22Rv1 (cell line): ENCODE data around the gene OR1B1.

Experiments used
- ZFX ChIP-seq: fragments of 450-650 bp; IDR thresholded peaks from 2 replicates; pipeline ENCODE4 v1.6.1; 2017; ENCODE audit warnings: antibody characterized with exemption, borderline replicate concordance
- TF ChIP-seq, protein P1 (sequence below): fragments of 450-650 bp; IDR thresholded peaks from 2 replicates; pipeline ENCODE4 v1.5.1; 2017; ENCODE audit warnings: mild to moderate bottlenecking

DNA sequence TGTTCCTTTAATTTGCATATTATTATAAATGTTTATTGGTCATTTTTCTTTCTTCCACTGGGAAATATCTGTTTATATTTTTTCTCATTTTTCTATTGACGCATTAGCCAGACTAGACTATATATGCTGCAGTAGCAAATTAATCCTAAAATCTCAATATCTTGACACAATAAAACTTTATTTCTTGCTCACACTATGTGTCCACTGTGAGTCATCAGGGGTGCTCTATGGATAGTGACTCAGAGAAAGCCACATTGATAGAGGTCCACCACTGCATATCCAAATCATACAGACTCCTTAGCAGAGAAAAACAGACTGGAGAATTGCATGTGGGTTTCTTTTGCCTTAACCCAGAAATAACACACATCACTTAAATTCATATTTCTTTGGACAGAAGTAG is 38.3 kb upstream of the OR1B1 start:
- TF ChIP-seq, protein P1, sequence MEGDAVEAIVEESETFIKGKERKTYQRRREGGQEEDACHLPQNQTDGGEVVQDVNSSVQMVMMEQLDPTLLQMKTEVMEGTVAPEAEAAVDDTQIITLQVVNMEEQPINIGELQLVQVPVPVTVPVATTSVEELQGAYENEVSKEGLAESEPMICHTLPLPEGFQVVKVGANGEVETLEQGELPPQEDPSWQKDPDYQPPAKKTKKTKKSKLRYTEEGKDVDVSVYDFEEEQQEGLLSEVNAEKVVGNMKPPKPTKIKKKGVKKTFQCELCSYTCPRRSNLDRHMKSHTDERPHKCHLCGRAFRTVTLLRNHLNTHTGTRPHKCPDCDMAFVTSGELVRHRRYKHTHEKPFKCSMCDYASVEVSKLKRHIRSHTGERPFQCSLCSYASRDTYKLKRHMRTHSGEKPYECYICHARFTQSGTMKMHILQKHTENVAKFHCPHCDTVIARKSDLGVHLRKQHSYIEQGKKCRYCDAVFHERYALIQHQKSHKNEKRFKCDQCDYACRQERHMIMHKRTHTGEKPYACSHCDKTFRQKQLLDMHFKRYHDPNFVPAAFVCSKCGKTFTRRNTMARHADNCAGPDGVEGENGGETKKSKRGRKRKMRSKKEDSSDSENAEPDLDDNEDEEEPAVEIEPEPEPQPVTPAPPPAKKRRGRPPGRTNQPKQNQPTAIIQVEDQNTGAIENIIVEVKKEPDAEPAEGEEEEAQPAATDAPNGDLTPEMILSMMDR = no peak
- TF ChIP-seq ZFX = no peak
